Body of pancreas (tissue), 4 donors: Measurements from ENCODE around the gene PTPRQ.

ENCODE experiments used
- CTCF ChIP-seq, 7 experiments: fragments of 450-650 bp in 4 of 7; fragments of 200-600 bp in 3 of 7; sonication (generic) in 3 of 7; IDR thresholded peaks; one replicate each; pipeline ENCODE4 v1.5.1; 2016 to 2019; ENCODE audit warnings: antibody characterized with exemption in 7 of 7
- POLR2A ChIP-seq, 3 donors: fragments of 450-650 bp; IDR thresholded peaks; one replicate each; pipeline ENCODE4 v1.6.1; 2016; ENCODE audit warnings: antibody characterized with exemption in 3 of 3, mild to moderate bottlenecking in 2 of 3

GRCh38 chr12:80720516-80720915, 276.5 kb downstream of the PTPRQ start:
- TF ChIP-seq CTCF (IDR thresholded peaks at IDR 0.05) (no peak), POLR2A (IDR thresholded peaks at IDR 0.05) (no peak)
